ENCODE data around the gene RARRES2.
A peak's percentile ranks its signal among the peaks of the same experiment; 100 is the strongest.

Gene RARRES2

GRCh38 chr7:150342121-150342408 lies 636 bp upstream of the RARRES2 start:
- H3K27ac ChIP-seq = peak overlapping the region in 1 of 2 donors; percentile 87
- peak overlapping the region; percentile 86 for H3K4me3 ChIP-seq
- no peak for DNase-seq (ENCODE audit: low spot score)
- TF ChIP-seq, protein P1, sequence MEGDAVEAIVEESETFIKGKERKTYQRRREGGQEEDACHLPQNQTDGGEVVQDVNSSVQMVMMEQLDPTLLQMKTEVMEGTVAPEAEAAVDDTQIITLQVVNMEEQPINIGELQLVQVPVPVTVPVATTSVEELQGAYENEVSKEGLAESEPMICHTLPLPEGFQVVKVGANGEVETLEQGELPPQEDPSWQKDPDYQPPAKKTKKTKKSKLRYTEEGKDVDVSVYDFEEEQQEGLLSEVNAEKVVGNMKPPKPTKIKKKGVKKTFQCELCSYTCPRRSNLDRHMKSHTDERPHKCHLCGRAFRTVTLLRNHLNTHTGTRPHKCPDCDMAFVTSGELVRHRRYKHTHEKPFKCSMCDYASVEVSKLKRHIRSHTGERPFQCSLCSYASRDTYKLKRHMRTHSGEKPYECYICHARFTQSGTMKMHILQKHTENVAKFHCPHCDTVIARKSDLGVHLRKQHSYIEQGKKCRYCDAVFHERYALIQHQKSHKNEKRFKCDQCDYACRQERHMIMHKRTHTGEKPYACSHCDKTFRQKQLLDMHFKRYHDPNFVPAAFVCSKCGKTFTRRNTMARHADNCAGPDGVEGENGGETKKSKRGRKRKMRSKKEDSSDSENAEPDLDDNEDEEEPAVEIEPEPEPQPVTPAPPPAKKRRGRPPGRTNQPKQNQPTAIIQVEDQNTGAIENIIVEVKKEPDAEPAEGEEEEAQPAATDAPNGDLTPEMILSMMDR (IDR thresholded peaks at IDR 0.05) = no peak

DNA sequence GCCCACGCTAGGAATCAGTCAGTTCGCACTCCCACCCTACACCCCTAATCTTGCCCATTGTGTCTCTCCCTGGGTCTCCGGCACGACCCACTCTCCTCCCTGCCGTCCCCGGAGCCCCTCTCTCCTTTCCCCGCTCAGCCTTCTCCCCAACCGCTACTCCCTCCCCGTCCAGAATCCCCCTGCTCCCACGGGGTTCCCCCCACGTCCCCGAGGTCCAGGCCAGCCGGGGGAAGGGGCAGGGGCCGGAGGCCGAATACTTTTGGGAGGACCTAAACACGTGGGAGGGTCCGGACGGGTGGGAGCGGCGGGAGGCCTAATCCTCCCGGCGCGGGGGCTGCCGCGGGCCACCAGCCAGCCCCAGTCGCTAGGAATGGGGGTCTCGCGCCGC lies 560 bp downstream of the RARRES2 start:
- DNase-seq (ENCODE audit: low spot score) = no peak
- TF ChIP-seq, protein P1 (IDR thresholded peaks at IDR 0.05) = no peak
- Histone ChIP-seq H3K27ac (peak overlapping the region; percentile 38 to 87), H3K4me3 (peak overlapping the region; percentile 86)

DNA sequence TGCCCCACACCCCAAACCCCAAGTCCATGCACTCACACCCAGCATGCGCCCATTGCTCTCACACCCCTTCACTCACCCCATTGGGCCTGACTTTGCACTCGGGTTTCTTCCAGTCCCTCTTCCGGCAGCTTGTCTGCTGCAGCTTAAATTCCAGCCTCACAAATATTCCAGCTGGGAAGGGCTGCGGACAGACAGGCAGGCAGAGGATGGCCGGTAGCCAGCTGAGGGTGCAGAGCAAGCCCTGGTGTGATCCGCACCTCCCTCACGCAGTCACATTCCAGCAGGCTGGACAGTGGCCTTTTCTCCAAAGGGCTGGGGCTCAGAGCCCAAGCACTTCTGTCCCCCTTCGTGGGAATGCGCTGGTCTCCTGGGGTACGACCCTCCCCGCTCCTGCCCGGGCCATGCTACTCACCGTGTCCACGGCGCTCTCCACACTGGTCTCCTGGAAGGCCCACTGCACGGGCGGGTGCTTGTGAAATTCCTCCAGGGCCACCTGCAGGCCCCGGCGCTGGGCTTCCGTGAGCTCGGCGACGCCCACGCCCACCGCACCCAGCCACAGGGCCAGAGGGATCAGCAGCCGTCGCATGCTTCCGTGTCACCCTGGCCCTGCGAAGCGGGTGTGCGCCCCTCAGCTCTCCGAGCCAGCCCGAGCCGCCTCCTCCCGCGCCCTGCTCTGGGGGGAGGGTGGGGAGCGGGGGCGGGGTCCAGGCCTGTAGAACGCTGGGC lies 1.2 kb downstream of the RARRES2 start:
- H3K4me3 ChIP-seq = peak overlapping the region; percentile 86
- TF ChIP-seq, protein P1 (IDR thresholded peaks at IDR 0.05) = no peak
- peak overlapping the region; percentile 38 to 87 for H3K27ac ChIP-seq
- no peak for DNase-seq (ENCODE audit: low spot score)

GRCh38 chr7:150339409-150339809 lies 2.0 kb downstream of the RARRES2 start:
- H3K27ac ChIP-seq = peak overlapping the region in 1 of 2 donors; percentile 87

GRCh38 chr7:150338166-150338829 lies 3.1 kb downstream of the RARRES2 start:
- no peak overlapping the region for H3K4me3 ChIP-seq
- TF ChIP-seq, protein P1 (IDR thresholded peaks at IDR 0.05) = no peak
- DNase-seq (ENCODE audit: low spot score) = no peak
- no peak overlapping the region for H3K27ac ChIP-seq

More at GRCh38 chr7:150339409-150339809, 2.0 kb downstream of the RARRES2 start:
- peak overlapping the region; percentile 86 for H3K4me3 ChIP-seq
- TF ChIP-seq, protein P1 (IDR thresholded peaks at IDR 0.05) = no peak
- no peak for DNase-seq (ENCODE audit: low spot score)

GRCh38 chr7:150337659-150338081 lies 3.8 kb downstream of the RARRES2 start:
- H3K4me3 ChIP-seq = no peak overlapping the region
- H3K27ac ChIP-seq = no peak overlapping the region
- TF ChIP-seq, protein P1 (IDR thresholded peaks at IDR 0.05) = no peak
- no peak for DNase-seq (ENCODE audit: low spot score)

- H3K27ac ChIP-seq = no peak overlapping the region
- TF ChIP-seq, protein P1 (IDR thresholded peaks at IDR 0.05) = no peak
- DNase-seq (ENCODE audit: low spot score) = no peak
- no peak overlapping the region for H3K4me3 ChIP-seq
Observed at GRCh38 chr7:150337179-150337578, 4.2 kb downstream of the RARRES2 start.

All from coronary artery (tissue), 2 donors.